ENCODE measurements around the gene GRM1. TPM values are rescaled to one million over a fixed set of nuclear protein-coding genes. Genes with fewer than 3 reads are reported as not detected.

GRM1 gene
- polyA plus RNA-seq, 1 experiment, result 0.02 TPM

GRCh38 chr6:146027586-146028251 is 1.1 kb upstream of the GRM1 start:
- TF ChIP-seq CTCF (IDR thresholded peaks at IDR 0.05; ENCODE audit: insufficient read depth, low read depth, low read length), result no peak
- Histone ChIP-seq H3K27me3 (ENCODE audit: control insufficient read depth, insufficient read depth, low read length) (peaks cover 2% of the 10 kb centered on the region; the same call in 1 of the 2 replicates), H3K4me3 (ENCODE audit: low read depth, low read length) (no peak overlapping the region), H3K36me3 (ENCODE audit: control insufficient read depth, insufficient read depth, low read length) (no peaks in the 10 kb centered on the region)
- ChIA-PET CTCF (no interaction called here), POLR2A (no interaction called here)
- DNase-seq (ENCODE audit: low read depth), result no peak

DNA sequence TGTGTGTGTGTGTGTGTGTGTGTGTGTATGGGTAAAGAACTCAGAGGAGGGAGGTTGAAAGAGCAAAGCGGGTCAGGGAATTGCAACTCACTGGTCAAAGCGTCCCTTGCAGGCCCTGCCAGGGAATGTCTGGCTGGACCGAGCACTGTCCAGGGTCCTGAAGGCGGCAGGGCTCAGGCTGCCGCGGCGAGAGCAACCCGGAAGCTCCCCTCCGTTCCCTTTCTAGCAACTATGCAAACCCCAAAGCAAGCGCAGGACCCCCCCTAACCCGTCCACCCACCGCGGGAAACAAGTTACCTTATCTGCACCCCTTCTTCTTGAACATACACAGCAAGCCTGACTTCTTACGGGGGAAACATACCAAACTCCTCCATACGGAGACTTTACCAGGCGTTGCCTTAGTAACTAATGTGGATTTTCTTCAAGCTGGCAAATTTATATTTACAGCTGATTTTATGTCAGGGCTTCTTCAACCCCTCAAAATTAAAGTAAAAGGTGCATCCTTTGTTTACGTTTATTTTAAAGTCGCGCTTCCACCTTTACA is 538 bp upstream of the GRM1 start:
- POLR2A ChIA-PET, result no interaction called here
- no peak for DNase-seq (ENCODE audit: low read depth)
- no peaks in the 10 kb centered on the region for H3K36me3 ChIP-seq (ENCODE audit: control insufficient read depth, insufficient read depth, low read length)
- no peak for TF ChIP-seq CTCF (IDR thresholded peaks at IDR 0.05; ENCODE audit: insufficient read depth, low read depth, low read length)
- CTCF ChIA-PET, result no interaction called here
- H3K27me3 ChIP-seq (ENCODE audit: control insufficient read depth, insufficient read depth, low read length), result peaks cover 2% of the 10 kb centered on the region; the same call in 1 of the 2 replicates
- H3K4me3 ChIP-seq (ENCODE audit: low read depth, low read length), result no peak overlapping the region

DNA sequence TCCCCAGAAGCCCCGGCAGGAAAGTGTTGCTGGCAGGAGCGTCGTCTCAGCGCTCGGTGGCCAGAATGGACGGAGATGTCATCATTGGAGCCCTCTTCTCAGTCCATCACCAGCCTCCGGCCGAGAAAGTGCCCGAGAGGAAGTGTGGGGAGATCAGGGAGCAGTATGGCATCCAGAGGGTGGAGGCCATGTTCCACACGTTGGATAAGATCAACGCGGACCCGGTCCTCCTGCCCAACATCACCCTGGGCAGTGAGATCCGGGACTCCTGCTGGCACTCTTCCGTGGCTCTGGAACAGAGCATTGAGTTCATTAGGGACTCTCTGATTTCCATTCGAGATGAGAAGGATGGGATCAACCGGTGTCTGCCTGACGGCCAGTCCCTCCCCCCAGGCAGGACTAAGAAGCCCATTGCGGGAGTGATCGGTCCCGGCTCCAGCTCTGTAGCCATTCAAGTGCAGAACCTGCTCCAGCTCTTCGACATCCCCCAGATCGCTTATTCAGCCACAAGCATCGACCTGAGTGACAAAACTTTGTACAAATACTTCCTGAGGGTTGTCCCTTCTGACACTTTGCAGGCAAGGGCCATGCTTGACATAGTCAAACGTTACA is 817 bp downstream of the GRM1 start:
- DNase-seq (ENCODE audit: low read depth), result no peak
- ChIA-PET CTCF (no interaction called here), POLR2A (no interaction called here)
- Histone ChIP-seq H3K4me3 (ENCODE audit: low read depth, low read length) (no peak overlapping the region), H3K36me3 (ENCODE audit: control insufficient read depth, insufficient read depth, low read length) (no peaks in the 10 kb centered on the region), H3K27me3 (ENCODE audit: control insufficient read depth, insufficient read depth, low read length) (peaks cover 2% of the 10 kb centered on the region; the same call in 1 of the 2 replicates)
- TF ChIP-seq CTCF (IDR thresholded peaks at IDR 0.05; ENCODE audit: insufficient read depth, low read depth, low read length), result no peak

DNA sequence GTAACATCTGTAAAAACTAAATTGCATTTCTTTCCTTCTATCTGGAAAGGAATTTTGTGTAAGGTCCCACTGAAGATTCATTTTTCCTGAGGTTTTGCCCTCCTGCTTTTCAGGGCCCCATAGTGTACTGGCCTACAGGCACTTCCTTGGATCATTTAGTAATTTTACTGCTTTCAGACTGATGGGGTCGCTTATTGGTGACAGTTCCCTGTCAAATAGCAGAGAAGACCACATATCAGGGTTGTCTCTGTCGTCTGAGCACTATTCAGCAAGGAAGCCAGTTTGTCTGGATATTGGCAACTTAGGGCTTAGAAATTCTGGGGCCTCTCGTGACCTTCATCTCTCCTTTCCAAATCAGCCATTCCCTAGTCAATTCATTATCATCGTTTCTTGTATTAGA is 3.5 kb downstream of the GRM1 start:
- TF ChIP-seq CTCF (IDR thresholded peaks at IDR 0.05; ENCODE audit: insufficient read depth, low read depth, low read length), result no peak
- Histone ChIP-seq H3K27me3 (ENCODE audit: control insufficient read depth, insufficient read depth, low read length) (peaks cover 2% of the 10 kb centered on the region; the same call in 1 of the 2 replicates), H3K4me3 (ENCODE audit: low read depth, low read length) (no peak overlapping the region), H3K36me3 (ENCODE audit: control insufficient read depth, insufficient read depth, low read length) (no peaks in the 10 kb centered on the region)
- POLR2A ChIA-PET, result no interaction called here
- DNase-seq (ENCODE audit: low read depth), result no peak
- CTCF ChIA-PET, result no interaction called here

- no peak overlapping the region for H3K4me3 ChIP-seq (ENCODE audit: low read depth, low read length)
- ChIA-PET CTCF (interaction anchor here (1.1 kb wide), 1 partner anchor 697 kb away, joined by 3 read pairs; no protein-coding TSS in a partner anchor), POLR2A (no interaction called here)
- TF ChIP-seq CTCF (IDR thresholded peaks at IDR 0.05; ENCODE audit: insufficient read depth, low read depth, low read length), result no peak
- no peak for DNase-seq (ENCODE audit: low read depth)
- H3K27me3 ChIP-seq (ENCODE audit: control insufficient read depth, insufficient read depth, low read length), result no peaks in the 10 kb centered on the region
- no peaks in the 10 kb centered on the region for H3K36me3 ChIP-seq (ENCODE audit: control insufficient read depth, insufficient read depth, low read length)
These were observed 11.5 kb downstream of the GRM1 start for GRCh38 chr6:146040360-146040759.

Measured in BJ (cell line).